Activated naive CD4-positive, alpha-beta T cell treated with anti-CD3 and anti-CD28 coated beads, Interleukin-2, amount 50 U/mL, for 72 hours (primary cell): ENCODE data around the gene SCGB2B2. TPM values are rescaled to one million over a fixed set of nuclear protein-coding genes. Genes with fewer than 3 reads are reported as not detected.
"Not testable (repeated sequence)": the region's sequence is repeated elsewhere in the genome, so short reads cannot be mapped to it uniquely, and the experiment has no call there.

Experiments used
- ATAC-seq, 2 donors: fragments of 150-1000 bp; cut with Tn5 transposase; 2 replicates each; pipeline ENCODE4 v1.10.0; 2021; ENCODE audit warnings: mild to moderate bottlenecking in 2 of 2, moderate library complexity in 2 of 2
- DNase-seq, 2 donors: peaks; one replicate each; pipeline ENCODE4 v3.0.0; 2021 to 2022; ENCODE audit warnings: low spot score in 2 of 2
- H3K27ac Mint-ChIP-seq, 2 donors: one replicate each; pipeline ENCODE4 v1.8.0; 2022; ENCODE audit warnings: mild to moderate bottlenecking in 2 of 2, mixed read lengths in 2 of 2
- H3K36me3 Mint-ChIP-seq, 2 donors: one replicate each; pipeline ENCODE4 v1.8.0; 2022; ENCODE audit warnings: mixed read lengths in 2 of 2
- H3K9me3 Mint-ChIP-seq, 2 donors: one replicate each; pipeline ENCODE4 v1.8.0; 2022; ENCODE audit warnings: mixed read lengths in 2 of 2
- total RNA-seq, 2 donors: library from RNA; stranded (reverse); gene quantifications; one replicate each; pipeline ENCODE4 v1.2.3, GENCODE V29; 2022

SCGB2B2 gene
- total RNA-seq, 2 donors from 2014 or later = 0.33 to 0.36 TPM

GRCh38 chr19:34677386-34678084 is 576 bp upstream of the SCGB2B2 start, which contains the start of gene ZNF302:
TSS of gene ZNF302 (plus strand) at chr19:34677678. CDS start at chr19:34678805, 1,127 bp downstream.
- H3K27ac Mint-ChIP-seq = peak within 1 kb of the TSS; percentile 98
- peaks cover 9 to 24% of the 10 kb centered on the region in 2 donors for H3K9me3 Mint-ChIP-seq
- peak; percentile 89 to 97 for DNase-seq
- ATAC-seq = peak; percentile 88 to 92
- peaks cover 52 to 59% of the 10 kb centered on the region in 2 donors for H3K36me3 Mint-ChIP-seq

DNA sequence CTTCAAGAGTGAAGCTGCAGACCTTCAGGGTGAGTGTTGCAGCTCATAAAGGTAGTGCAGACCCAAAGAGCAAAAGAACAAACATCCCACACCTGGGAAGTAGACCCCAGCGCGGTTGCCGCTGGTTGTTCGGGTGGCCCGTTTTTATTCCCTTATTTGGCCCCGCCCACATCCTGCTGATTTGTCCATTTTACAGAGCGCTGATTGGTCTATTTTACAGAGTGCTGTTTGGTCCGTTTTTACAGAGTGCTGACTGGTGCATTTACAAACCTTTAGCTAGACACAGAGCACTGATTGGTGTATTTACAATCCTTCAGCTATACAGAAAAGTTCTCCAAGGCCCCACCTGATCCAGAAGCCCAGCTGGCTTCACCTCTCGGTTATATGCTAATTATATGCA is 1.0 kb downstream of the SCGB2B2 start:
- Mint-ChIP-seq H3K36me3 (peaks cover 36 to 49% of the 10 kb centered on the region in 2 donors), H3K27ac (no peak overlapping the region), H3K9me3 (peaks cover 9 to 21% of the 10 kb centered on the region in 2 donors)
- DNase-seq (no peak), ATAC-seq (no peak)

GRCh38 chr19:34675250-34675649 is 1.7 kb downstream of the SCGB2B2 start:
- no peak overlapping the region for H3K27ac Mint-ChIP-seq
- H3K36me3 Mint-ChIP-seq = peaks cover 29 to 42% of the 10 kb centered on the region in 2 donors
- peaks cover 9 to 14% of the 10 kb centered on the region in 2 donors for H3K9me3 Mint-ChIP-seq
- DNase-seq (no peak), ATAC-seq (no peak)

- no peak overlapping the region for H3K27ac Mint-ChIP-seq
- peaks cover 13 to 26% of the 10 kb centered on the region in 2 donors for H3K36me3 Mint-ChIP-seq
- ATAC-seq (no peak), DNase-seq (no peak)
- peaks cover 2 to 5% of the 10 kb centered on the region in 2 donors for H3K9me3 Mint-ChIP-seq
Measured at GRCh38 chr19:34673590-34673989, 3.4 kb downstream of the SCGB2B2 start.

DNA sequence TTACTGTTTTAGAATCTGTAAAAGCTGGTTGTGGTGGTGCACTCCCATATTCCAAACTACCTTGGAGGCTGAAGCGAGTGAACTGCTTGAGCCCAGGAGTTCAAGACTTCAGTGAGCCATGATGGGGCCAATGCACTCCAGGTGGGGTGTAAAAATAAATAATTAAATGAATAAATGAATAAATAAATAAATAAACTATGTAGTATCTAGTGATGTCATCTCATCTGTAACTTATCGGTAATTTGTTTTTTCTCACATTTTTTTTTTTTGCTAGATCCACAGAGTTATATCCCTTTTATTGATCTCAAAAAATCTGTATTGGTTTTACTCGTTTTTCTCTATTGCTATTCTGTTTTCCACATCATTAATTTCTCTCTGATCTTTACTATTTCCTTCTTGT is 5.0 kb downstream of the SCGB2B2 start:
- peaks cover 9 to 17% of the 10 kb centered on the region in 2 donors for H3K36me3 Mint-ChIP-seq
- DNase-seq = no peak
- no peak overlapping the region for H3K27ac Mint-ChIP-seq
- no peak for ATAC-seq
- H3K9me3 Mint-ChIP-seq = peaks cover 2 to 5% of the 10 kb centered on the region in 2 donors

DNA sequence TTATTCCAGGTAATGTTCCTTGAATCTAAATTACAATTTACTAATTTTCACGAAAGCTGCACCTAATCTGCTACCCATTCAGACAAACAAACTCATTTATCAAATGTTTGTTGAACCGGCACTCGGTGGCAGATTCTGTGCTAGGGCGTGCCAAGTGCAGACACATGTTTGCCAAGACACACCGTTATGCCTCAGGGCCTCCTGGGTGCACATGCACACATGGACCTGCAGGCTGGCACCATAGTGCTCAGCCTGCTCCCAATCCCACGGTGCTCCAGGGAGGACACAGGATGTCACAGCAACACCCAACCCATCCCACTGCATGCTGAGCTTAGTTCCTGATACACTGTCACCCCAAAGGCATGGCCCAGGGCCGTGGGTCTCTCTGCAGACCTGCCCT is 7.7 kb downstream of the SCGB2B2 start:
- Mint-ChIP-seq H3K36me3 (peaks cover 0 to 5% of the 10 kb centered on the region in 2 donors), H3K9me3 (peaks cover 0 to 2% of the 10 kb centered on the region in 2 donors), H3K27ac (peak overlapping the region in 1 of 2 donors; percentile 29)
- ATAC-seq (no peak), DNase-seq (no peak)

GRCh38 chr19:34668690-34669089 is 8.3 kb downstream of the SCGB2B2 start:
- H3K9me3 Mint-ChIP-seq, H3K36me3 Mint-ChIP-seq, ATAC-seq, DNase-seq: not testable (repeated sequence)
- H3K27ac Mint-ChIP-seq = peak overlapping the region in 1 of 2 donors; percentile 29

DNA sequence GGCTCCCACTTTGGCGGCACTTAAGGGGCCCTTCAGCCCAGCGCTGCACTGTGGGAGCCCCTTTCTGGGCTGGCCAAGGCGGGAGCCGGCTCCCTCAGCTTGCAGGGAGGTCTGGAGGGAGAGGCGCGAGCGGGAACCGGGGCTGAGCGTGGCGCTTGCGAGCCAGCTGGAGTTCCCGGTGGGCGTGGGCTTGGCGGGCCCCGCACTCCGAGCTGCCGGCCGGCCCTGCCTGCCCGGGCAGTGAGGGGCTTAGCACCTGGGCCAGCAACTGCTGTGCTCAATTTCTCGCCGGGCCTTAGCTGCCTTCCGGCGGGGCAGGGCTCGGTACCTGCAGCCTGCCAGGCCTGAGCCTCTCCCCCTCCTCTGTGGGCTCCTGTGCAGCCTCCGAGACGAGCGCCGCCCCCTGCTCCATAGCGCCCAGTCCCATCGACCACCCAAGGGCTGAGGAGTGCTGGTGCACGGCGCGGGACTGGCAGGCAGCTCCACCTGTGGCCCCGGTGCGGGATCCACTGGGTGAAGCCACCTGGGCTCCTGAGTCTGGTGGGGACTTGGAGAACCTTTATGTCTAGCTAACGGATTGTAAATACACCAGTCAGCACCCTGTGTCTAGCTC is 8.8 kb downstream of the SCGB2B2 start:
- H3K36me3 Mint-ChIP-seq, ATAC-seq, H3K9me3 Mint-ChIP-seq, DNase-seq: not testable (repeated sequence)
- peak overlapping the region in 1 of 2 donors; percentile 47 for H3K27ac Mint-ChIP-seq

- no peak for DNase-seq
- ATAC-seq = peak in 1 of 2 donors; percentile 26
- H3K36me3 Mint-ChIP-seq = no peaks in the 10 kb centered on the region
- H3K27ac Mint-ChIP-seq = peak overlapping the region in 1 of 2 donors; percentile 47
- peaks cover 0 to 3% of the 10 kb centered on the region in 2 donors for H3K9me3 Mint-ChIP-seq
Measured at GRCh38 chr19:34667349-34668076, 9.4 kb downstream of the SCGB2B2 start.

DNA sequence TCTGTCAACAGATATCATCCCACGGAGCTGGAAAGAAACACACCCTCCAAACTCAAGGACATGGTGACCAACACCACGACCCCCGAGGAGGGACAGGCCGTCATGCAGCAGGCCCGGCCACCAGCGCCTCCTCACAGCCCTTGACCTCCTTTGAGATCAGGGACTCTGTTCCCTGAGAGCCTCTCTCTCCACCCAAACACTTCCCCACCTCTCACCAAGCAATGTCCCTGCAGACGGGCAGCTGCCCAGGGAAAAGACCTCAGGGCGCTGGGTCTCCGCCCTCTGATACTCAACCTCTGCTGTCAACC is 10.0 kb downstream of the SCGB2B2 start:
- ATAC-seq (no peak), DNase-seq (no peak)
- H3K36me3 Mint-ChIP-seq = no peaks in the 10 kb centered on the region
- peak overlapping the region; percentile 44 to 47 for H3K27ac Mint-ChIP-seq
- H3K9me3 Mint-ChIP-seq = peaks cover 0 to 4% of the 10 kb centered on the region in 2 donors

- H3K9me3 Mint-ChIP-seq = peaks cover 0 to 4% of the 10 kb centered on the region in 2 donors
- H3K36me3 Mint-ChIP-seq = no peaks in the 10 kb centered on the region
- no peak for ATAC-seq
- peak overlapping the region in 1 of 2 donors; percentile 47 for H3K27ac Mint-ChIP-seq
- DNase-seq = no peak
Measured at GRCh38 chr19:34666200-34666957, 10.6 kb downstream of the SCGB2B2 start.

DNA sequence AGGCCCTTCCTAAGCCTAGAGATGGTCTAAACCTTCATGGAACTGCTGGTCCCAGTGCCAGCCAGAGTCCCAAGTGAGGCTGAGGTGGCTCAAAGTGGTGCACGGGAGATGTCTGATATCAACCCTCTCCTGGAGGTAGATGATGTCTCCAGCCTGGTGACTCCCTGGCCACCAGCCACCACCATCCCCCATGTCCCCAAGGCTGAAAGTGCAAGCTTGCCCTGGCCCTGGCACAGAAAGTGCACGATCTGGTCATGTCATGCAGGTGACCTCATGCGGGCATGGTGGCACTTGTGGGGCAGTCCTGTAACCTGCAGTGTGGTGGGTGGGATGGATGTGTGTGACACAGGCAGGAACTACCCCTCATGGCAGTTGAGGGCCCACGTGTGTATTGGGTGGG is 11.7 kb downstream of the SCGB2B2 start:
- ATAC-seq = not testable (repeated sequence)

DNA sequence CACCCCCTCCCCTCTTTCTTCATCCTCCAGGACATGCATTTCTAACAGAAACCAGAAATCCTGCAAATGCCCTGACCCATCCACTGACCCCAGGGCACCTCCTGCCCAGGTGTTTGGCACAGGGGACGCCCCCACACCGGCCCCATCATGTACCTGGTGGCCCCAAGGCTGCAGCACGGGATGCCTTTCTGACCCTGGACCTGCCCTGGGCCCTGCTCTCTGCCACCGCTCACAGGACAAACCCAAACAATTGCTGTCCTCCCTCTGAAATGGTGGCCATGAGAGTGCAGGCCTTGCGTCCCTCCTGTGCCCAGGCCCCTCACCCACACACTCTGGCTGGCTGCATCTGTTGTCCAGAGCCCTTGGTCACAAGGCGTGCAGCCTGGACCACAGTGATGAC is 12.1 kb downstream of the SCGB2B2 start:
- Mint-ChIP-seq H3K9me3 (peaks cover 0 to 4% of the 10 kb centered on the region in 2 donors), H3K36me3 (no peaks in the 10 kb centered on the region), H3K27ac (no peak overlapping the region)
- no peak for DNase-seq
- no peak for ATAC-seq

More for the DNA sequence above, 11.7 kb downstream of the SCGB2B2 start:
- not testable (repeated sequence) for H3K9me3 Mint-ChIP-seq, H3K27ac Mint-ChIP-seq, H3K36me3 Mint-ChIP-seq, DNase-seq

- ATAC-seq (no peak), DNase-seq (no peak)
- H3K9me3 Mint-ChIP-seq = peaks cover 0 to 6% of the 10 kb centered on the region in 2 donors
- no peak overlapping the region for H3K27ac Mint-ChIP-seq
- H3K36me3 Mint-ChIP-seq = no peaks in the 10 kb centered on the region
Measured at GRCh38 chr19:34664168-34664567, 12.8 kb downstream of the SCGB2B2 start.

- peaks cover 3 to 10% of the 10 kb centered on the region in 2 donors for H3K36me3 Mint-ChIP-seq
- ATAC-seq (peak; percentile 83 to 84), DNase-seq (no peak)
- no peak overlapping the region for H3K27ac Mint-ChIP-seq
- H3K9me3 Mint-ChIP-seq = peaks cover 1 to 18% of the 10 kb centered on the region in 2 donors
Measured at GRCh38 chr19:34662919-34663318, 14.0 kb downstream of the SCGB2B2 start.

DNA sequence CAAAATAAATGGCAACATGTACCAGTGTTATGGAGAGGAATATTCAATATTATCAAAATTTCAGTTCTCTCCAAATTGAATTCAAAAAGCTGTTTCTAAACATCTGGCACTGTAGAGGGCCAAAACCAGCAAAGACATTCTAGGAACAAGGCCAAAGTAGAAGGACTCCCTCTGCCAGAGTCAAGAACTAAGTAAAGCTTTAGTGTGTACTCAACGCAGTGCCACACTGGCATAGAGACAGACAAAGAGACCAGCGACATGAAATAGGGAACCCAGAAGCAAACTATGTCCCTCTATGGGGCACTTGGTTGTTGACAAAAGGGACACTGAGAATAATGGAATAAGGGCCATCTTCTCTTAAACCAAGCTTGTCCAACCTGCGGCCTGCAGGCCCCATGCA is 15.6 kb downstream of the SCGB2B2 start:
- peaks cover 7 to 14% of the 10 kb centered on the region in 2 donors for H3K36me3 Mint-ChIP-seq
- DNase-seq (no peak), ATAC-seq (no peak)
- H3K27ac Mint-ChIP-seq = no peak overlapping the region
- peaks cover 3 to 23% of the 10 kb centered on the region in 2 donors for H3K9me3 Mint-ChIP-seq
